ENCODE data around the gene ACSM2A. TPM values are rescaled to one million over a fixed set of nuclear protein-coding genes. Genes with fewer than 3 reads are reported as not detected.
"Not testable (repeated sequence)": the region's sequence is repeated elsewhere in the genome, so short reads cannot be mapped to it uniquely, and the experiment has no call there.

The ACSM2A gene, protein sequence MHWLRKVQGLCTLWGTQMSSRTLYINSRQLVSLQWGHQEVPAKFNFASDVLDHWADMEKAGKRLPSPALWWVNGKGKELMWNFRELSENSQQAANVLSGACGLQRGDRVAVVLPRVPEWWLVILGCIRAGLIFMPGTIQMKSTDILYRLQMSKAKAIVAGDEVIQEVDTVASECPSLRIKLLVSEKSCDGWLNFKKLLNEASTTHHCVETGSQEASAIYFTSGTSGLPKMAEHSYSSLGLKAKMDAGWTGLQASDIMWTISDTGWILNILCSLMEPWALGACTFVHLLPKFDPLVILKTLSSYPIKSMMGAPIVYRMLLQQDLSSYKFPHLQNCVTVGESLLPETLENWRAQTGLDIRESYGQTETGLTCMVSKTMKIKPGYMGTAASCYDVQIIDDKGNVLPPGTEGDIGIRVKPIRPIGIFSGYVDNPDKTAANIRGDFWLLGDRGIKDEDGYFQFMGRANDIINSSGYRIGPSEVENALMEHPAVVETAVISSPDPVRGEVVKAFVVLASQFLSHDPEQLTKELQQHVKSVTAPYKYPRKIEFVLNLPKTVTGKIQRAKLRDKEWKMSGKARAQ
- not detected for total RNA-seq

DNA sequence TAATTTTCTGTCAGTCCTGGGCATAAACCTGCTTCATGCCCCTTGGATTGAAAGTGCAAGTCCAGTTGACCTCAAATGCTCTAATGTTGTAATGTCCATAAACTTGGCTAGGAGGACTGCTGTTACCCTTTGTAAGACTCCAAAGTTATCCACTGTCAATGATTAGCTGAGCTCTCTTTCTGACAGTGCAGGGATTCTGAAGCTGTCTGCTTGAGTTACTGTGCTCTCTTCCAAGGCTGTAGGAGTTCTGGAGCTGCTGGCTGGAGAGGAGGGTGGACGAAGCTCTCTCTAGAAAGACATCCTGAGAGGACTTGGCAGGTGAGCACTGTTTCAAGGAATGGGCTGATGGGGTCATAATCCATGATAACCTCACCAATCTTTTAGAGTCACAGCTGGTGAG is at the start of gene ACSM2A:
Gene ACSM2A, plus strand, starts transcription at position 158 of the 400 bp plus-strand sequence. CDS start 8,594 bp downstream, outside the sequence.
- H3K4me1 ChIP-seq; H3K9me3 ChIP-seq; H3K27ac ChIP-seq; DNase-seq (ENCODE audit: extremely low spot score in 2 of 2); H3K4me3 ChIP-seq; intact Hi-C loops (cut with DNase I); H3K27me3 ChIP-seq; H3K36me3 ChIP-seq: not testable (repeated sequence)

DNA sequence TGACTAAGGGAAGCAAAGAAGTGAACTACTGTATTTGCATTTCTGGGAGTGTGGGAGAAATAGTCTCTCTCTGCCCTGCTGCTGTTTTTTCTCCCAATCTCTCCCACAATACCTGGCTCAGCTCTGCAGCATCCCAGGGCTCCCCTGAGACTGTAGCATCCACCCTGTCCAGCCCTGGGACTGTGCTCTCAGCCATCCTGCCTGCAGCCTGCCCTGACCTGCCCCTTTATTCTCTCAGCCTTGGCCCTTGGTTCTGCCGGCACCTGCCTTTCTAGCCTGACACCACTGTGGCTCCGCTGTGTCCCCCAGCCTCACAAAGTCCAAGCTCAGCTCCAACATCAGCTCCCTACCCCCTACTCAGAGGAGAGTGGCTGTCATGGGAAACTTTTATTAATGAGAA is 48.7 kb upstream of the ACSM2A start:
- H3K4me1 ChIP-seq, result no peaks in the 10 kb centered on the region
- intact Hi-C loops (cut with DNase I), result no loop called here
- H3K27ac ChIP-seq, result no peak overlapping the region
- no peaks in the 10 kb centered on the region for H3K36me3 ChIP-seq
- H3K27me3 ChIP-seq, result no peaks in the 10 kb centered on the region
- TF ChIP-seq POLR2A (IDR thresholded peaks at IDR 0.05), result no peak
- no peak for TF ChIP-seq POLR2AphosphoS5 (IDR thresholded peaks at IDR 0.05; ENCODE audit: insufficient read depth in 1 of 2, low read depth in 1 of 2)
- TF ChIP-seq, protein P1, sequence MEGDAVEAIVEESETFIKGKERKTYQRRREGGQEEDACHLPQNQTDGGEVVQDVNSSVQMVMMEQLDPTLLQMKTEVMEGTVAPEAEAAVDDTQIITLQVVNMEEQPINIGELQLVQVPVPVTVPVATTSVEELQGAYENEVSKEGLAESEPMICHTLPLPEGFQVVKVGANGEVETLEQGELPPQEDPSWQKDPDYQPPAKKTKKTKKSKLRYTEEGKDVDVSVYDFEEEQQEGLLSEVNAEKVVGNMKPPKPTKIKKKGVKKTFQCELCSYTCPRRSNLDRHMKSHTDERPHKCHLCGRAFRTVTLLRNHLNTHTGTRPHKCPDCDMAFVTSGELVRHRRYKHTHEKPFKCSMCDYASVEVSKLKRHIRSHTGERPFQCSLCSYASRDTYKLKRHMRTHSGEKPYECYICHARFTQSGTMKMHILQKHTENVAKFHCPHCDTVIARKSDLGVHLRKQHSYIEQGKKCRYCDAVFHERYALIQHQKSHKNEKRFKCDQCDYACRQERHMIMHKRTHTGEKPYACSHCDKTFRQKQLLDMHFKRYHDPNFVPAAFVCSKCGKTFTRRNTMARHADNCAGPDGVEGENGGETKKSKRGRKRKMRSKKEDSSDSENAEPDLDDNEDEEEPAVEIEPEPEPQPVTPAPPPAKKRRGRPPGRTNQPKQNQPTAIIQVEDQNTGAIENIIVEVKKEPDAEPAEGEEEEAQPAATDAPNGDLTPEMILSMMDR (IDR thresholded peaks at IDR 0.05), result no peak
- no peak for DNase-seq (ENCODE audit: extremely low spot score in 2 of 2)
- no peak overlapping the region for H3K4me3 ChIP-seq
- H3K9me3 ChIP-seq, result no peaks in the 10 kb centered on the region

DNA sequence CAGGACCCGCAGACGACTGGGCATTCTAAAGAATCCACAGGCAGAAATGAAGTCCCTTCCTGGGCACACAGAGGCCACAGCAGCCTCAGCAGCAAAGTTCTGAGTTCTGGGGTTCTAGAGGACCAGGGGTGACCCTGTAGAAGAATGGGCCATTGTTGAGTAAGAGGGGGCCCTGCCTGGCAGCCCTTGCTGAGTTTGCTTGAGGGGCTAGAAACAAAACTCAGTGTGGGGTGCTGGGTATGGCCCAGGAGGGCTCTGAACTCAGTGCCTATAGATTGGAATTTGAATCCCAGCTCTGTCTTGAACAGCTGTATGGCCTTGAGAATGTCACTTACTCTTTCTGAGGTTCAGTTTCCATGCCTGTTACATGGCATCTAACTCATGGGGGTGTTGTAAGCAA is 46.7 kb upstream of the ACSM2A start, which contains the start of gene PDILT:
Gene PDILT, minus strand, starts transcription at position 101 of the 400 bp plus-strand sequence. CDS start 5,437 bp downstream, outside the sequence.
- Histone ChIP-seq H3K4me1 (peaks cover 4% of the 10 kb centered on the region), H3K27ac (no peak within 1 kb of the TSS), H3K4me3 (no peak within 1 kb of the TSS), H3K27me3 (no peaks in the 10 kb centered on the region), H3K36me3 (no peaks in the 10 kb centered on the region), H3K9me3 (no peaks in the 10 kb centered on the region)
- TF ChIP-seq, protein P1 (IDR thresholded peaks at IDR 0.05), result no peak
- no peak for TF ChIP-seq POLR2AphosphoS5 (IDR thresholded peaks at IDR 0.05; ENCODE audit: insufficient read depth in 1 of 2, low read depth in 1 of 2)
- no peak for TF ChIP-seq POLR2A (IDR thresholded peaks at IDR 0.05)
- intact Hi-C loops (cut with DNase I), result no loop called here
- no peak for DNase-seq (ENCODE audit: extremely low spot score in 2 of 2)

DNA sequence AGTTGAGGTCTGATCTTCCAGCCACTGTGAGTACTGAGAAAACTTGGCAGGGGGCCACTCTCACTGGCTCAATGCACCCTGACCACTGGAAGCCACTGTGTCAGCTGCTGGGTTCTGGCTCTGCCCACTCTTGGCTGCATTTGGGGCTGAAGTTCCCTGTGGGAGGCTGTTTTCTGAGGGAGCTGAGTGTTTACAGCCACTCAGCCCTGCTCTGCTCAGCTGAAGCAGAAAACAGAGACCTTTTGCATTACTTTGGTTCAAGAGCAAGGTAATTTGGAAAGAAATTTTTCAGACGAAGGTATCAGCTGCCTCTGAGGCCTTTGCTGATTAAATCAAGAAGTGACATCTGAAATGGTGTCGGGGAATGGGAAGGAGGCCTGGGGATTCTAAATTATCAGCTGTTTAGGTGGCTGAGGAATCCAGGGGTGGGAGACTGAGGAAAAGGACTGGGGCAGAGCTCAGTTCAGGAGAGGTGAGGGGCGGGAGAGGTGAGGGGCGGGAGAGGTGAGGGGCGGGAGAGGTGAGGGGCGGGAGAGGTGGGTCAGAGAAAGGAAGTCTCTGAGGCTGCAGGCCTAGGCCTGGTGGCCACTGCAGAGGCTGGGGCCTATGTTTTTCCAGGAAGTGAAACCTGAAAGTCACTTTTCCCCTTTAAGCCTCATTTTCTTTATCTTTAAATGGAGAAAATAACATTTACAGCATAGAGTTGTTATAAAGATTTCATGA is 41.8 kb upstream of the ACSM2A start, which contains the start of gene ACSM5:
Gene ACSM5, plus strand, starts transcription at position 137 of the 723 bp plus-strand sequence. CDS start 1,951 bp downstream, outside the sequence.
- no peak for DNase-seq (ENCODE audit: extremely low spot score in 2 of 2)
- Histone ChIP-seq H3K9me3 (no peaks in the 10 kb centered on the region), H3K27ac (peak within 1 kb of the TSS; percentile 67), H3K4me3 (peak within 1 kb of the TSS in 1 of 2 donors; percentile 9), H3K4me1 (peaks cover 12% of the 10 kb centered on the region), H3K27me3 (no peaks in the 10 kb centered on the region), H3K36me3 (no peaks in the 10 kb centered on the region)
- no peak for TF ChIP-seq POLR2AphosphoS5 (IDR thresholded peaks at IDR 0.05; ENCODE audit: insufficient read depth in 1 of 2, low read depth in 1 of 2)
- TF ChIP-seq, protein P1 (IDR thresholded peaks at IDR 0.05), result no peak
- no peak for TF ChIP-seq POLR2A (IDR thresholded peaks at IDR 0.05)
- intact Hi-C loops (cut with DNase I), result no loop called here

DNA sequence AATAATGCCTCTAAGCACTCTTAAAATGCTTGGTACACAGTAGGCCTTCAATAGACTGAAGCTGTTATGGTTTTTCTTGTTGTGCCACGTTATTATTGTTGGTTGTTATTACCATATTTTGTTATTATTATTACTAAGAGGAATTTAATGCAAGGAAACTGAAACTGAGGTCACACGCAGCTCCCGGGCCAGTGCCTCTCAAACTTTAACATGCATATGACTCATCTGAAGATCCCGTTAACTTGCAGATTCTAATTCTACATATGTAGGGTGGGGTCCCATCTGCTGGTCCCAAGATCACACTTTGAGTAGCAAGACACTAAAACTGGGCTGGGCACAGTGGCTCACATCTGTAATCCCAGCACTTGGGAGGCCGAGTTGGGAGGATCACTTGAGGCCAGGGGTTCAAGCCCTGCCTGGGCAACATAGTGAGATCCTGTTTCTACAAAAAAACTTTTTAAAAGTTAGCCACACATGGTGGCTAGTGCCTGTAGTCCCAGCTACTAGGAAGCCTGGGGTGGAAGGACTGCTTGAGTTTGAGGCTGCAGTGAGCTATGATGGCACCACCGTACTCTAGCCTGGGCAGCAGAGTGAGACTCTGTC is 41.1 kb upstream of the ACSM2A start:
- no peak for DNase-seq (ENCODE audit: extremely low spot score in 2 of 2)
- H3K36me3 ChIP-seq, result no peaks in the 10 kb centered on the region
- no peak overlapping the region for H3K4me3 ChIP-seq
- no peaks in the 10 kb centered on the region for H3K27me3 ChIP-seq
- peak overlapping the region; percentile 67 for H3K27ac ChIP-seq
- intact Hi-C loops (cut with DNase I), result no loop called here
- peaks cover 12% of the 10 kb centered on the region for H3K4me1 ChIP-seq
- TF ChIP-seq, protein P1 (IDR thresholded peaks at IDR 0.05), result no peak
- TF ChIP-seq POLR2A (IDR thresholded peaks at IDR 0.05), result no peak
- no peaks in the 10 kb centered on the region for H3K9me3 ChIP-seq
